Kidney (tissue), 14 donors: ENCODE measurements around the gene CUL3. TPM values are rescaled to one million over a fixed set of nuclear protein-coding genes. Genes with fewer than 3 reads are reported as not detected.

Source experiments
- DNase-seq, 5 donors: peaks; one replicate each; pipeline ENCODE4 v3.0.0-alpha.2; 2013 to 2020
- FAIRE-seq: peaks from 2 replicates; lab custom pipeline; 2012; peaks lifted over from hg19 to GRCh38; lab: Jason Lieb, UNC
- H3K27ac ChIP-seq, 2 donors: one replicate each; pipeline ENCODE4 v1.7.0; 2013; ENCODE audit warnings: low read depth in 2 of 2, low read length in 2 of 2, inconsistent platforms in 1 of 2
- H3K27me3 ChIP-seq: one replicate; pipeline ENCODE4 v1.7.1; 2013; ENCODE audit warnings: low read length, inconsistent platforms; ENCODE audit not compliant: control insufficient read depth, insufficient read depth
- H3K36me3 ChIP-seq, 3 donors: one replicate each; pipeline versions ENCODE4 v1.7.0 to v1.7.1; 2013; ENCODE audit warnings: low read length in 3 of 3, control low read depth in 1 of 3, inconsistent platforms in 1 of 3; ENCODE audit not compliant: insufficient read depth in 3 of 3, control insufficient read depth in 2 of 3
- H3K4me1 ChIP-seq, 3 donors: one replicate each; pipeline versions ENCODE4 v1.7.0 to v1.7.1; 2013; ENCODE audit warnings: low read length in 3 of 3, inconsistent platforms in 1 of 3, low read depth in 1 of 3; ENCODE audit not compliant: control insufficient read depth in 2 of 3, insufficient read depth in 2 of 3
- H3K4me3 ChIP-seq, 3 donors: one replicate each; pipeline versions ENCODE4 v1.7.0 to v1.8.1; 2013; ENCODE audit warnings: low read length in 3 of 3, control low read depth in 1 of 3, inconsistent platforms in 1 of 3
- H3K9ac ChIP-seq, 3 donors: one replicate each; pipeline versions ENCODE4 v1.7.0 to v1.7.1; 2013; ENCODE audit warnings: low read length in 3 of 3, control low read depth in 1 of 3, inconsistent platforms in 1 of 3
- H3K9me3 ChIP-seq, 3 donors: one replicate each; pipeline versions ENCODE4 v1.7.0 to v1.7.1; 2013; ENCODE audit warnings: low read length in 3 of 3, control low read depth in 1 of 3, inconsistent platforms in 1 of 3; ENCODE audit not compliant: control insufficient read depth in 2 of 3, insufficient read depth in 1 of 3
- intact Hi-C: fragments of 100-400 bp; cut with DNase I; formaldehyde crosslinking; loops from one replicate; pipeline ENCODE4 v1.11.1; 2022
- polyA plus RNA-seq: library from polyadenylated mRNA; stranded (reverse); fragments of 350-450 nt; fragmentation: Illumina TruSeq; extraction: RNeasy Lipid Tissue Mini Kit (QIAGEN cat#74804); gene quantifications from one replicate; pipeline ENCODE4 v1.2.3, GENCODE V29; 2014; ENCODE audit warnings: low read depth, low replicate concordance; ENCODE audit not compliant: insufficient read depth
- total RNA-seq: library from RNA; stranded (reverse); fragmentation: NEBNext Ultra II Directional; extraction: Animal tissue kit (Norgen Biotek cat#: 25700); gene quantifications from one replicate; pipeline ENCODE4 v1.2.1, GENCODE V29; 2021
- TF ChIP-seq, protein P1 (sequence below): IDR thresholded peaks from 3 replicates; pipeline ENCODE4 v1.5.1; 2012; ENCODE audit warnings: mild to moderate bottlenecking, moderate library complexity, borderline replicate concordance; ENCODE audit not compliant: insufficient read depth; ENCODE audit errors: extremely low read depth
- donor health status: control.
- donor health status: control.
- donor health status: control.
- donor health status: control.
- donor health status: control.
- donor health status: DM: yes; HTN: yes; CAD: no.
- donor health status: Normal renal cell carcinoma (clear cell type).

The CUL3 gene
- total and polyA plus RNA-seq, 2 donors from 2014 or later, result 78.5 to 81.2 TPM

DNA sequence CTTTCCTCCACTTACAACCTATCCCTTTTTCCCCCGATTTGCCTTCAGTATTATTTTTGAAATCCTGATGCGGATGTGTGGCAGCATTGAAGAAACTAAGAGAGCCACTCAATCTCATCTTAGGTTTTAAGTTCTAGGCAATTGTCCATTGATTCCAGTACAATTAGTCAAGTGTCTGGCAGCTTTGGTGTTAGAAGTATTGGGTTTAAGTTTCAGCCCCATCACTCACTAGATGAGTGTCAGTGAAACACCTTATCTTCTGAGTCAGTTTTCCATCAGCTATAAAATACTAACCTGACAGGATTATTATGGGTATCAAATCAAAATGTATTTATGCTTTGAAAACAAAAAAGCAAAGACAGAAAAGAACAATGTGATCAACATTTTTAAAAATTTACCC is 16.8 kb upstream of the CUL3 start:
- no peaks in the 10 kb centered on the region for H3K4me1 ChIP-seq
- no peaks in the 10 kb centered on the region for H3K9me3 ChIP-seq
- H3K36me3 ChIP-seq, result no peaks in the 10 kb centered on the region
- no peaks in the 10 kb centered on the region for H3K27me3 ChIP-seq
- intact Hi-C loops, result no loop called here
- TF ChIP-seq, protein P1, sequence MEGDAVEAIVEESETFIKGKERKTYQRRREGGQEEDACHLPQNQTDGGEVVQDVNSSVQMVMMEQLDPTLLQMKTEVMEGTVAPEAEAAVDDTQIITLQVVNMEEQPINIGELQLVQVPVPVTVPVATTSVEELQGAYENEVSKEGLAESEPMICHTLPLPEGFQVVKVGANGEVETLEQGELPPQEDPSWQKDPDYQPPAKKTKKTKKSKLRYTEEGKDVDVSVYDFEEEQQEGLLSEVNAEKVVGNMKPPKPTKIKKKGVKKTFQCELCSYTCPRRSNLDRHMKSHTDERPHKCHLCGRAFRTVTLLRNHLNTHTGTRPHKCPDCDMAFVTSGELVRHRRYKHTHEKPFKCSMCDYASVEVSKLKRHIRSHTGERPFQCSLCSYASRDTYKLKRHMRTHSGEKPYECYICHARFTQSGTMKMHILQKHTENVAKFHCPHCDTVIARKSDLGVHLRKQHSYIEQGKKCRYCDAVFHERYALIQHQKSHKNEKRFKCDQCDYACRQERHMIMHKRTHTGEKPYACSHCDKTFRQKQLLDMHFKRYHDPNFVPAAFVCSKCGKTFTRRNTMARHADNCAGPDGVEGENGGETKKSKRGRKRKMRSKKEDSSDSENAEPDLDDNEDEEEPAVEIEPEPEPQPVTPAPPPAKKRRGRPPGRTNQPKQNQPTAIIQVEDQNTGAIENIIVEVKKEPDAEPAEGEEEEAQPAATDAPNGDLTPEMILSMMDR, result no peak
- no peak overlapping the region for H3K9ac ChIP-seq
- FAIRE-seq, result no peak
- no peak overlapping the region for H3K4me3 ChIP-seq
- no peak for DNase-seq
- no peak overlapping the region for H3K27ac ChIP-seq

DNA sequence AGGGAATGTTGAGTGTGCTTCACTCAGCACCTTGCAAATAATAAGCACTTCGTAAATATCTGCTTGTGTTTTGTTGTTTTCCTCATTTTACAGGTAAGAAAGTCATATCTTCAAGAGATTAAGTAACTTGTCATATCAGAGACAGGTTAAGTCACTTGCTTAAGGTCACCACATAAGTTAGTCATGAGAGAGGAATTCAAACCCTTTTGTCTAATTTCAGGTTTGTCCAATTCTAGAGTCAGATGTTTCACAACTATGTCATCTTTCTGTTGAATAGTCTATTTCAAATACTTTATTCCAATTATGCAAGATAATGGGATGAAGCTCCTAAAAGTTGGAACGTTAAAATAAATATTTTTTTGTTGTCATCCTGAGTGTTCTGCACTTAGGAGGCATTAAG is 13.5 kb upstream of the CUL3 start:
- intact Hi-C loops, result no loop called here
- no peak for FAIRE-seq

DNA sequence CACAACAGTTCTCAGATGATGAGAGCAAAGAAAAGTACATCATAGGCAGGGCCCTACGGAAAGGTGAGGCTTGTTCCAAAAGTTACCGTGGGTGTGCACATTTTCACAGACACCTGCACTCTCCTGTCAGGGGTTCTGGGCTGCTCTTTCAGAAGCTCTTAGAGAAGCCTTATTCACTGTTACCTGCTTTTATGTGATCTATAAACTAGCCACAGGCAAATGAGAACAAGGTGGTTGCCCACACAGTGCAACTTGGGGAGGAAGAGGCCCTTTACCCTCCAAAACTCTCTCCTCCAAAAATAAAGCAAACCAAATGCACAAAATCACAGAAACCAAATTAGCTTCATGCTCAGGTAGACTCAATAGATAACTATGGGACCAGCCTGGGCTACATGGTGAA is 11.1 kb upstream of the CUL3 start:
- FAIRE-seq (no peak), DNase-seq (no peak)
- no peaks in the 10 kb centered on the region for H3K27me3 ChIP-seq
- no peaks in the 10 kb centered on the region for H3K36me3 ChIP-seq
- H3K9me3 ChIP-seq, result no peaks in the 10 kb centered on the region
- no peak overlapping the region for H3K27ac ChIP-seq
- H3K4me3 ChIP-seq, result no peak overlapping the region
- intact Hi-C loops, result no loop called here
- no peak overlapping the region for H3K9ac ChIP-seq
- TF ChIP-seq, protein P1, result no peak
- H3K4me1 ChIP-seq, result no peaks in the 10 kb centered on the region

More for the DNA sequence above, 13.5 kb upstream of the CUL3 start:
- no peak overlapping the region for H3K27ac ChIP-seq
- H3K9ac ChIP-seq, result no peak overlapping the region
- no peaks in the 10 kb centered on the region for H3K27me3 ChIP-seq
- TF ChIP-seq, protein P1, result no peak
- H3K4me1 ChIP-seq, result no peaks in the 10 kb centered on the region
- no peaks in the 10 kb centered on the region for H3K36me3 ChIP-seq
- DNase-seq, result no peak
- H3K9me3 ChIP-seq, result no peaks in the 10 kb centered on the region
- no peak overlapping the region for H3K4me3 ChIP-seq

DNA sequence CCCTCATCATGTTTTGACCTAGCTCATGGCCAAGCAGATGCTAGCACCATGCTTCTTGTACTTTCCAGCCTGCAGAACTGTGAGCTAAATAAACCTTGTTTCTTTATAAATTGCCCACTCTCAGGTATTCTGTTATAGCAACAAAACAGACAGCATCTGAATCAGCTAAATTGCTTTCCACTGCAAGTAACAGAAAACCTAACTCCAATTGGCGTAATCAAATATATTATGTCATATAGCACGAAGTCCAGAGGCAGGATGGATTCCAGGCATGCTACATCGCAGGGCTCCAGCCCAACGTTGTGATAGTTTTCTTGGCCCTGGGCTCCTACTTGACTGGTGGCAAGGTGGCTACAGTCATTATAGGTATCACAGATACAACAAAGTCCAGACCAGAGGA is 10.4 kb upstream of the CUL3 start:
- DNase-seq (no peak), FAIRE-seq (no peak)
- Histone ChIP-seq H3K27ac (no peak overlapping the region), H3K4me3 (no peak overlapping the region), H3K9ac (no peak overlapping the region), H3K4me1 (no peaks in the 10 kb centered on the region), H3K36me3 (no peaks in the 10 kb centered on the region), H3K27me3 (no peaks in the 10 kb centered on the region), H3K9me3 (no peaks in the 10 kb centered on the region)
- intact Hi-C loops, result no loop called here
- TF ChIP-seq, protein P1, result no peak
